Measurements from ENCODE around the gene ZNRF1. TPM values are rescaled to one million over a fixed set of nuclear protein-coding genes. Genes with fewer than 3 reads are reported as not detected.

The ZNRF1 gene
- total and polyA plus RNA-seq, 10 of the 15 experiments (the other 5 are each of a cell fraction or from before 2014, with no cell fraction given), result 5.8 to 25.9 (median 14.3) TPM

- TF ChIP-seq FOXK2 (IDR thresholded peaks at IDR 0.05) (no peak), YBX1 (IDR thresholded peaks at IDR 0.05) (no peak), EP300 (IDR thresholded peaks at IDR 0.05; ENCODE audit: borderline replicate concordance in 1 of 2, control insufficient read depth in 1 of 2, low read depth in 2 of 2, low read length in 2 of 2) (no peak), ZNF592 (IDR thresholded peaks at IDR 0.05) (no peak), WRNIP1 (IDR thresholded peaks at IDR 0.05; ENCODE audit: borderline replicate concordance, low read depth, low read length) (no peak), POLR2AphosphoS5 (IDR thresholded peaks at IDR 0.05; ENCODE audit: low read length) (peak; percentile 78), PKNOX1 (IDR thresholded peaks at IDR 0.05) (peak; percentile 56), TAF1 (IDR thresholded peaks at IDR 0.05; ENCODE audit: borderline replicate concordance, low read depth, low read length) (peak; percentile 48; the same call in 1 of the 2 replicates), ZNF217 (IDR thresholded peaks at IDR 0.05) (no peak), CTCF (IDR thresholded peaks at IDR 0.05 in 2 of 3, conservative IDR thresholded peaks at IDR 0.05 in 1 of 3; ENCODE audit: control insufficient read depth in 2 of 3, extremely low read depth in 1 of 3, insufficient read depth in 1 of 3, low read depth in 3 of 3, low read length in 3 of 3) (no peak), NBN (IDR thresholded peaks at IDR 0.05) (peak; percentile 55; the same call in 1 of the 2 replicates), BHLHE40 (IDR thresholded peaks at IDR 0.05; ENCODE audit: borderline replicate concordance in 1 of 2, low read depth in 2 of 2, low read length in 1 of 2) (peak; percentile 41 to 73; a peak in 3 of 4 replicates), SPI1 (IDR thresholded peaks at IDR 0.05; ENCODE audit: borderline replicate concordance, insufficient read depth, low read depth, low read length) (peak; percentile 8; the same call in 1 of the 2 replicates), MYC (IDR thresholded peaks at IDR 0.05; ENCODE audit: insufficient read depth, insufficient read length, insufficient replicate concordance, low read length, severe bottlenecking) (no peak), MLLT1 (IDR thresholded peaks at IDR 0.05) (0 out of 2 replicates have a peak, but pooled peaks have one; percentile 10), BRCA1 (IDR thresholded peaks at IDR 0.05; ENCODE audit: low read depth, low read length) (peak; percentile 61; the same call in 1 of the 2 replicates), MEF2B (IDR thresholded peaks at IDR 0.05; ENCODE audit: partially characterized antibody, poor library complexity, severe bottlenecking) (peak; percentile 54), RB1 (IDR thresholded peaks at IDR 0.05; ENCODE audit: borderline replicate concordance) (peak; percentile 36; the same call in 1 of the 2 replicates), YY1 (IDR thresholded peaks at IDR 0.05; ENCODE audit: low read depth, low read length) (no peak; the same call in 1 of the 2 replicates), CBX3 (IDR thresholded peaks at IDR 0.05; ENCODE audit: borderline replicate concordance, low read depth) (no peak)
Measured at GRCh38 chr16:74984529-74985296, 14.1 kb upstream of the ZNRF1 start, which contains the start of gene WDR59 (continued).

Measured in GM12878 (cell line).